PC-3 (cell line): ENCODE data around the gene JMJD4.

Experiments
- CTCF ChIP-seq: fragments of 300-600 bp; sonication (generic); conservative IDR thresholded peaks from 2 replicates; pipeline ENCODE4 v1.5.1; 2017; ENCODE audit warnings: antibody characterized with exemption, low read depth, mild to moderate bottlenecking, low read length
- EZH2 ChIP-seq: fragments of 300-600 bp; sonication (generic); IDR thresholded peaks from one replicate; pipeline ENCODE4 v1.6.1; 2017; ENCODE audit warnings: antibody characterized with exemption, mild to moderate bottlenecking, low read length; ENCODE audit not compliant: unreplicated experiment
- EZH2phosphoT487 ChIP-seq: fragments of 300-600 bp; sonication (generic); IDR thresholded peaks from 2 replicates; pipeline ENCODE4 v1.6.1; 2018; ENCODE audit warnings: mild to moderate bottlenecking, antibody characterized with exemption, low read length, borderline replicate concordance

GRCh38 chr1:227732586-227733308 lies 2.4 kb downstream of the JMJD4 start:
- TF ChIP-seq EZH2 (no peak), CTCF (no peak), EZH2phosphoT487 (no peak)
